ENCODE results near the gene TTC24.
A peak's percentile ranks its signal among the peaks of the same experiment; 100 is the strongest.
"Not testable (repeated sequence)": the region's sequence is repeated elsewhere in the genome, so short reads cannot be mapped to it uniquely, and the experiment has no call there.

Gene TTC24

DNA sequence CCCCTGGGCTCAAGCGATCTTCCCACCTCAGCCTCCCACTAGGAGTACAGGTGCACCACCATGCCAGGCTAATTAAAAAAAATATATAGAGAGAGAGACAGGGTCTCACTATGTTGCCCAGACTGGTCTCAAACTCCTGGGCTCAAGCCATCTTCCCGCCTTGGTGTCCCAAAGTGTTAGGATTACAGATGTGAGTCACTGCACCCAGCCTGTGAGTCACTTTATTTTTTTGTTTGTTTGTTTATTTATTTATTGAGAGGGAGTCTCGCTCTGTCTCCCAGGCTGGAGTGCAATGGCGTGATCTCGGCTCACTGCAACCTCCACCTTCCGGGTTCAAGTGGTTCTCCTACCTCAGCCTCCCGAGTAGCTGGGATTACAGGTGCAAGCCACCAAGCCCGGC is 8.4 kb downstream of the TTC24 start:
- not testable (repeated sequence) for DNase-seq (ENCODE audit: low spot score)

GRCh38 chr1:156589546-156589945 is 10.0 kb downstream of the TTC24 start:
- no peak for DNase-seq (ENCODE audit: low spot score)

DNA sequence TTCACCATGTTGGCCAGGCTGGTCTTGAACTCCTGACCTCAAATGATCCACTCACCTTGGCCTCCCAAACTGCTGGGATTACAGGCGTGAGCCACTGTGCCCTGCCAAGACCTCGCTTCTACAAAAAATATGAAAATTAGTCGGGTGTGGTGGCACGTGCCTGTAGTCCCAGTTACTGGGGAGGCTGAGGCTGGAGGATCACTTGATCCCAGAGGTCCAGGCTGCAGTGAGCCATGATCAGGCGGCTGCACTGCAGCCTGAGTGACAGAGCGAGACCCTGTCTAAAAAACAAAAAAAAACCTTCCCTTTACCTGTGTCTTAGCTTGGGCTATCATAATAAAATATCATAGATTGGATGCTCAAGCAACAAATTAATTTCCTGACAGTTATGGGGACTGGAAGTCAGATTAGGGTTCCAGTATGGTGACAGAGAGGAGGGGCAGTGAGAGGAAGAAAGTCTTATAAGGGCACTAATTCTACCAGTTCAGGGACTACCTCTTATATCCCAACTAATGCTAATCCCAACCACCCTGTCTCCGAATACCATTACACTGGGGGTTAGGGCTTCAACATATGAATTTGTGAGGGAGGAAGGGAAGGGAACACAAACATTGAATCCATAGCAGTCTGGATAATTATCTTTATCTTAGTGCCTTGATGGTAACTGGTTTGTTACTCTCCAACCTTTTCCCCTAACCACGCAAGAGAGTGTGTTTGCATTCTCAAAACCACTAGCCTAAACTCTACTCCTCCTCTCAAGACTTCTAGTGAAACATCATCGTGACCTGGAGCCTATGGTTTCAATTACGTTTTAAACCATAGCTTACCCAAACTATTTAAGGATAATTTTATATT is 11.0 kb downstream of the TTC24 start:
- no peak for DNase-seq (ENCODE audit: low spot score)

- no peak for DNase-seq (ENCODE audit: low spot score)
These were observed 11.6 kb downstream of the TTC24 start for GRCh38 chr1:156591181-156591431.

DNA sequence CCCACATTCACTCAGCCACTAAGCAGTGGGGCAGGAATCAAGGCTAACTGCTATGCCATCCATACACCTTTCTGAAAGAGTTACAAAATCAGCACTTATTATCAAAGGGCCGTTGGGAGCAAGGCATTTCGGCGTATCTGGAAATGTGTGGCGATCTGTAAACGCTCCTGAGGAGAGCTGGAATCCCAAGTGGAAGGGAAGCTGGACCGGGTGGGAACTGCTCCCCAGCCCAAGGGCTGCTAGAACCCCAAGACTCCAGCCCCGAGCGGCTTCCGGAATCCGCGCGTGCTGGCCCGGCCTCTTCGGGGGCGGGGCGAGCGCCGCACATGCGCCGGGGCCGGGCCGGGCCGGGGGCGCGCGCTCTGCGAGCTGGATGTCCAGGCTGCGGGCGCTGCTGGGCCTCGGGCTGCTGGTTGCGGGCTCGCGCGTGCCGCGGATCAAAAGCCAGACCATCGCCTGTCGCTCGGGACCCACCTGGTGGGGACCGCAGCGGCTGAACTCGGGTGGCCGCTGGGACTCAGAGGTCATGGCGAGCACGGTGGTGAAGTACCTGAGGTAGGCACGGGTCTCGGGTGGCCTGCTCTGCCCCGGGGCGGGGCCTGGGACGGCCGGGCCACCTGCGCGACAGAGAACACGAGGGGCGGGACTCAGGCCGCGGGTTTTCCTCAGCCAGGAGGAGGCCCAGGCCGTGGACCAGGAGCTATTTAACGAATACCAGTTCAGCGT is 12.1 kb downstream of the TTC24 start, which contains the start of gene NAXE:
TSS of gene NAXE (plus strand) at position 345 of the 726 bp plus-strand sequence. CDS start at position 374, 29 bp downstream.
- DNase-seq (ENCODE audit: low spot score) = peak; percentile 76

GRCh38 chr1:156592158-156592909 is 12.8 kb downstream of the TTC24 start:
- DNase-seq (ENCODE audit: low spot score) = no peak

DNA sequence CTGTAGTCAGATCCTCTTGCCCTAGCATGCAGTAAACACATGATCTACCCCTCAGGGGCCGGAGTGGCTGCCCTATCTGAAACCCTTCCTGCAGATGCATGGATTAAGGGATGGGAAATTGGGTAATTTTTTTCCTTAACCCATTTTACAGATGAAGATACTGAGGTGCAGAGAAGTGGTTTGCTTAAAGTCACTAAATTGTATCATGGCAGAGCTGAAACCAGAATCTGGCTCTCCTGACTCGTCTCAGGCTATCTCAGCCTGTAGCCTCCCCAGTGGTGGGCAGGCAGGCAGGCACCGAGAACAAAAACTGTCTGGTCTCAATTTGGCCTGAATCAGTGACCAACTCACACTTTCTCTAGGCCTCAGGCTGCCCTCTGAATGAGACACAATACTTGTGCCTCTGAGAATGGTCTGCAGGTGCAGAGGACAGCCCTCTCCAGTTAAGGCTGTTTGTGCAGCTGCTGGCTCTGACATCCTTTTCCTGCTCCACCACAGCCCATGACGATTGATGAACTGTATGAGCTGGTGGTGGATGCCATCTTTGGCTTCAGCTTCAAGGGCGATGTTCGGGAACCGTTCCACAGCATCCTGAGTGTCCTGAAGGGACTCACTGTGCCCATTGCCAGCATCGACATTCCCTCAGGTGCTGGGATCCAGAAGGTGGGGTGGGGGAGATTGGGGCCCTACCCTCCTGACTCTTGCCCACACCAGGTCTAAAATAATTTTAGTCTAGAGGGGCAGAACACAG is 13.6 kb downstream of the TTC24 start:
- DNase-seq (ENCODE audit: low spot score) = no peak

DNA sequence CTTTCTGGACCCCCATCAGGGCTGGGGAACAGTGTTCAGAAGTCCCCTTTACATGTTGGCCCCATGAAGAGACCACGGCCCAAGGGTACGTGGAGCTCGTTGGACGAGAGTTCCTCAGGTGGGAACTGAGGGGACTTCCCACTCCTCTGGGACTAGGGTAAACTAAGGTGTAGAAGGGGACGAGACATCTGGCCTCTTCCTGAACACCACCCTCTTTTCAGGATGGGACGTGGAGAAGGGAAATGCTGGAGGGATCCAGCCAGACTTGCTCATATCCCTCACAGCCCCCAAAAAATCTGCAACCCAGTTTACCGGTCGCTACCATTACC is 14.1 kb downstream of the TTC24 start:
- DNase-seq (ENCODE audit: low spot score) = no peak

GRCh38 chr1:156594190-156594589 is 14.7 kb downstream of the TTC24 start:
- DNase-seq (ENCODE audit: low spot score) = no peak

- no peak for DNase-seq (ENCODE audit: low spot score)
These were observed 15.5 kb downstream of the TTC24 start for GRCh38 chr1:156595016-156595415.

- no peak for DNase-seq (ENCODE audit: low spot score)
These were observed 16.9 kb downstream of the TTC24 start for GRCh38 chr1:156596426-156596825.

GRCh38 chr1:156598125-156598524 is 18.6 kb downstream of the TTC24 start:
- DNase-seq (ENCODE audit: low spot score) = no peak

DNA sequence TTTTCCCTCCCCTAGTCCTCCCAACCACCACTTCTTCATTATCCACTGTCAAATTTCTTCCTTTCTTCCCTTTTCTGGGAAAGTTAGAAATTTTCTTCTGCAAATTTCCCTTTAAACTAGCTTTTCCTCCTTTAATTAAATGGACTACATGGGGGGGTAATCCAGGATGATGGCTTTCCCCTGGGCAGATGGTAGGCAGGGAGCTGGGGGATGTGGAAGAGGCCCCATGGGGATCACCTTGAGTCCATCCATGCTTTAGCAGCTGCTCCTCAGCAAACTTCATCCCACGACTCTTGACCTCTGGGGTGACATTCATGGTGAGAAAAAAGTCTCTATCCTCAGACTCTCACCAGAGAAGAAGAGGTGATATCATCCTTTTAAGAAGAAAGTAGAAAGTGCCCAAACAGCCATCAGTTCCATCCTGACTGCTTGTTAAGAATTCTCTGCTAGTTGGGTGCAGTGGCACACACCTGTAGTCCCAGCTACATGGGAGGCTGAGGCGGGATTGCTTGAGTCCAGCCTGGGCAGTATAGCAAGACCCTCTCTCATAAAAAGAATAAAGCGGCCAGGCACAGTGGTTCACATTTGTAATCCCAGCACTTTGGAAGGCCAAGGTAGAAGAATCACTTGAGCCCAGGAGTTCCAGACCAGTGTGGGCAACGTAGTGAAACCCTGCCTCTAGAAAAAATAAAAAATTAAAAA is 19.4 kb downstream of the TTC24 start:
- no peak for DNase-seq (ENCODE audit: low spot score)

GRCh38 chr1:156599811-156600210 is 20.3 kb downstream of the TTC24 start:
- DNase-seq (ENCODE audit: low spot score) = no peak

DNA sequence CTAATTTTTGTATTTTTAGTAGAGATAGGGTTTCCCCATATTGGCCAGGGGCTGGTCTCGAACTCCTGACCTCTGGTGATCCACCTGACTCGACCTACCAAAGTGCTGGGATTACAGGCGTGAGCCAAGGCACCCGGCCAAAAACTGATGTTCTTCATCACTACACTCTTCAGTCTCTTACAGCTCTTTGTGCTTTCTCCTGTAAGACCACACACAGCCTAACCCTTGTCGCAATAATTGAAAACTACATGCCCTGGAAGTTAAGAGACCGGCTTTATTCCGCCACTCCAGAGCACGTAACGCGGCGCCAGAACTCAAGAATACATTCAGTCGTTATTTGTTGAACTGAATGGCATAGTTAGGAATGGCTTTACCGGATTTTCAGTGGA is 21.2 kb downstream of the TTC24 start:
- DNase-seq (ENCODE audit: low spot score) = no peak

- DNase-seq (ENCODE audit: low spot score) = peak; percentile 88
These were observed 21.8 kb downstream of the TTC24 start, which contains the start of gene GPATCH4 for GRCh38 chr1:156601122-156601830. Gene GPATCH4 (minus strand): TSS chr1:156601479.

DNA sequence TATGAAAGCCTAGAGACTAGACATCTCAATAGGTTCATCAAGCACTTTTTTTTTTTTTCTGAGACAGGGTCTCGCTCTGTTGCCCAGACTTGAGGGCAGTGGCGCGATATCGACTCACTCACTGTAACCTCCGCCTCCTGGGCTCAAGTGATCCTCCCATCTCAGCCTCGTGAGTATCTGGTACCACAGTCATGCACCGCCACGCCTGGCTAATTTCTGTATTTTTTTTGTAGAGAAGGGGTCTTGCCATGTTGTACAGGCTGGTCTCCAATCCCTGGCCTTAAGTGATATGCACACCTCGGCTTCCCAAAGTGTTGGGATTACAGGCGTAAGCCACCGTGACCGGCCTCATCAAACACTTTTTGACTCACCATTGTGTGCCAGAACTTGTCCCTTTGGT is 22.4 kb downstream of the TTC24 start:
- no peak for DNase-seq (ENCODE audit: low spot score)

GRCh38 chr1:156602557-156602993 is 23.1 kb downstream of the TTC24 start:
- DNase-seq (ENCODE audit: low spot score) = no peak

DNA sequence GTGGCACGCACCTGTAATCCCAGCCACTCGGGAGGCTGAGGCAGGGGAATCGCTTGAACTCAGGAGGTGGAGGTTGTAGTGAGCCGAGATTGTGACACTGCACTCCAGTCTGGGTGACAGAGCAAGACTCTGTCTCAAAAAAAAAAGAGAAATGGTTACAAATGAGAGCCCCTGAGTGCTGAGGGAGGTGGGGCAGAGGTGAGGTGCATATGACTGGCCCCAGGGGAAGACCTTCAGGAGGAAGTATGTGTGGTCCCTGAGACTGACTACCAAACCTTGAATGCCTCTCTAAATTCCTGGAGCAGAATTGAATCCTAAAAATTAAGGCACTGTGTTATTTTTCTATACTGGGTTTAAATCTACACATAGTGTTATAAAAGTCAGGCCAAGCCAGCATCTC is 27.8 kb downstream of the TTC24 start:
- DNase-seq (ENCODE audit: low spot score) = not testable (repeated sequence)

- DNase-seq (ENCODE audit: low spot score) = peak; percentile 58
These were observed 28.6 kb downstream of the TTC24 start for GRCh38 chr1:156608036-156608674.

Data from hepatic stellate cell (primary cell).